Lower leg skin (tissue), 3 donors: ENCODE measurements around the gene KIF7.

Experiments
- POLR2A ChIP-seq, 2 donors: fragments of 450-650 bp; IDR thresholded peaks; one replicate each; pipeline ENCODE4 v1.6.1; 2016 to 2017; ENCODE audit warnings: antibody characterized with exemption in 2 of 2, mild to moderate bottlenecking in 1 of 2, moderate library complexity in 1 of 2
- TF ChIP-seq, protein P1 (sequence below), 3 donors: fragments of 450-650 bp; IDR thresholded peaks; one replicate each; pipeline ENCODE4 v1.5.1; 2016; ENCODE audit warnings: antibody characterized with exemption in 3 of 3, mild to moderate bottlenecking in 3 of 3, moderate library complexity in 2 of 3

DNA sequence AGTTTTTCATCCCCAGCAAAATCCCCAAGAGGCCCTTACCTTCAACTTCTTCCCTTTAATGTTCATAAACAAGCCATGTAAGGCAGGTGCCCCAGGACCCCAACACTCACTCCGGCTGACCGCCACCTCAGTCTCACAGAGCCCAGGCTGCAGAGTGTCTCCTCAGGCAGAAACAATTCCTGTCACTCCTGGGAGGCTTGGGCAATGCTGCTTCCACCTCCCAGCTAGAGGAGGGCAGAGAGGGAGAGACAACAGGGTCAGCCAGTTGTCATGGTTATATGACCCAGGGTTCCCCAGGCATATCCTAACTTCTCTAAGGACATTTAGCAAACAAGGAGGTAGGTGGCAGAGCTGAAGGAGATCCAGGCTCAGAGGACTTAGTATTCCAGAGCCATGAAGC lies 23.9 kb upstream of the KIF7 start, which contains the start of gene PLIN1:
- TF ChIP-seq, protein P1, sequence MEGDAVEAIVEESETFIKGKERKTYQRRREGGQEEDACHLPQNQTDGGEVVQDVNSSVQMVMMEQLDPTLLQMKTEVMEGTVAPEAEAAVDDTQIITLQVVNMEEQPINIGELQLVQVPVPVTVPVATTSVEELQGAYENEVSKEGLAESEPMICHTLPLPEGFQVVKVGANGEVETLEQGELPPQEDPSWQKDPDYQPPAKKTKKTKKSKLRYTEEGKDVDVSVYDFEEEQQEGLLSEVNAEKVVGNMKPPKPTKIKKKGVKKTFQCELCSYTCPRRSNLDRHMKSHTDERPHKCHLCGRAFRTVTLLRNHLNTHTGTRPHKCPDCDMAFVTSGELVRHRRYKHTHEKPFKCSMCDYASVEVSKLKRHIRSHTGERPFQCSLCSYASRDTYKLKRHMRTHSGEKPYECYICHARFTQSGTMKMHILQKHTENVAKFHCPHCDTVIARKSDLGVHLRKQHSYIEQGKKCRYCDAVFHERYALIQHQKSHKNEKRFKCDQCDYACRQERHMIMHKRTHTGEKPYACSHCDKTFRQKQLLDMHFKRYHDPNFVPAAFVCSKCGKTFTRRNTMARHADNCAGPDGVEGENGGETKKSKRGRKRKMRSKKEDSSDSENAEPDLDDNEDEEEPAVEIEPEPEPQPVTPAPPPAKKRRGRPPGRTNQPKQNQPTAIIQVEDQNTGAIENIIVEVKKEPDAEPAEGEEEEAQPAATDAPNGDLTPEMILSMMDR (IDR thresholded peaks at IDR 0.05), result no peak
- TF ChIP-seq POLR2A (IDR thresholded peaks at IDR 0.05), result no peak
